ENCODE results near the gene CPTP. TPM values are rescaled to one million over a fixed set of nuclear protein-coding genes. Genes with fewer than 3 reads are reported as not detected.

The CPTP gene
- total and polyA plus RNA-seq, 2 of the 13 experiments (the other 11 are each of a cell fraction or from before 2014, with no cell fraction given): 5.5 to 9.3 TPM

GRCh38 chr1:1359664-1360468 is 35.3 kb downstream of the CPTP start (continued):
- TF ChIP-seq ZHX1 (CRISPR knock-in tag; IDR thresholded peaks at IDR 0.05; ENCODE audit: low read depth) (no peak), THAP11 (CRISPR knock-in tag; IDR thresholded peaks at IDR 0.05) (no peak; the same call in 1 of the 2 replicates), ZNF205 (CRISPR knock-in tag; IDR thresholded peaks at IDR 0.05) (no peak), KDM1A (CRISPR knock-in tag; IDR thresholded peaks at IDR 0.05) (no peak), ZNF784 (CRISPR knock-in tag; IDR thresholded peaks at IDR 0.05; ENCODE audit: borderline replicate concordance) (no peak), ZSCAN22 (CRISPR knock-in tag; IDR thresholded peaks at IDR 0.05) (no peak), ZNF121 (CRISPR knock-in tag; IDR thresholded peaks at IDR 0.05) (no peak), ZNF253 (CRISPR knock-in tag; IDR thresholded peaks at IDR 0.05; ENCODE audit: borderline replicate concordance) (0 out of 2 replicates have a peak, but pooled peaks have one; percentile 14), ZNF607 (CRISPR knock-in tag; IDR thresholded peaks at IDR 0.05; ENCODE audit: borderline replicate concordance) (peak; percentile 83), ZSCAN9 (CRISPR knock-in tag; IDR thresholded peaks at IDR 0.05; ENCODE audit: borderline replicate concordance) (no peak; the same call in 1 of the 2 replicates), PBX2 (CRISPR knock-in tag; IDR thresholded peaks at IDR 0.05) (no peak), ADNP (CRISPR knock-in tag; IDR thresholded peaks at IDR 0.05) (no peak), NR1H2 (CRISPR knock-in tag; IDR thresholded peaks at IDR 0.05; ENCODE audit: borderline replicate concordance, low read depth) (no peak), ZNF280D (CRISPR knock-in tag; IDR thresholded peaks at IDR 0.05) (no peak), ZNF761 (CRISPR knock-in tag; conservative IDR thresholded peaks at IDR 0.05) (no peak), PLSCR1 (CRISPR knock-in tag; IDR thresholded peaks at IDR 0.05; ENCODE audit: borderline replicate concordance) (no peak), ZNF503 (CRISPR knock-in tag; IDR thresholded peaks at IDR 0.05) (peak; percentile 77; the same call in 1 of the 2 replicates), ZBTB38 (CRISPR knock-in tag; IDR thresholded peaks at IDR 0.05) (peak; percentile 59; the same call in 1 of the 2 replicates)
